Activated T-cell treated with anti-CD3 and anti-CD28 coated beads for 48 hours (primary cell): ENCODE measurements around the gene VSTM4.

Source experiments
- DNase-seq: peaks from one replicate; pipeline ENCODE4 v3.0.0-alpha.2; 2020; ENCODE audit warnings: low read depth

Gene VSTM4

DNA sequence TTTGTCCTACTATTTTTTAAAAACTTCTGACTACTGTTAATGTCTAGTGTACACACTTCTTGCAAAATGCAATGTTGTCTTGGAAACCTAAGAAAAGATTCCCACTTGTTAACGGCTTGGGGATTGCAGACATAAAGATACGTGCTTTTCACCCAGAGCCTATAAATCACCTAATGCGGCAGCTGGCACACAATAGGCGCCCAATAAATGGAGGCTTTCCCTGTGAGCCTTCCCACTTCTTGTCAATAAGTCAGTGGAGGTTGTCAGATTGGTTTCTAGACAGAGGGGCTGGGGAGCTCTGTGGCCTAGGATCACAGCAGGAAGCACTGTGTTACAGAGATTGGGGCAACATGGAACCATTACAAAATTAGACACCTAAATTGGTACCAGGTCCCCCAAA is 74.7 kb downstream of the VSTM4 start:
- no peak for DNase-seq

DNA sequence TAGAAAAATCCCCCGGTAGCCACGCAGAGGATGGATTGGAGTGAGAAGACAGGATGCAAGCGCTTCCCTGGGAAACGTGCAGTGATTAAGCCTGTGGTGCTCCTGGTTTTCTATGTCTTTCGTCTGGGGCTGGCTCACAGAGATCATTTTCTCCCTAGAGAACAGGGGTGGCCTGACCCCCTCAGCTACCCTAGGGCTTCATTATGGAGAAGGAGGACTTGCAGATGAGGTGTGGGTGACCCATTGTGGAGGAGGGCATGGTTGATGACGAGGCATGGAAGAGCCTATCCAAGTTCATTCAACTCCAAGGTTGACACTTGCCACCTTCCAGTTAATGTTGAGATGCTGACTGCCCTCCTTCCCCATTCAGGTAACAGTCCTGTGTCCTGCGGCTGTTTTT is 75.9 kb downstream of the VSTM4 start:
- DNase-seq = no peak

DNA sequence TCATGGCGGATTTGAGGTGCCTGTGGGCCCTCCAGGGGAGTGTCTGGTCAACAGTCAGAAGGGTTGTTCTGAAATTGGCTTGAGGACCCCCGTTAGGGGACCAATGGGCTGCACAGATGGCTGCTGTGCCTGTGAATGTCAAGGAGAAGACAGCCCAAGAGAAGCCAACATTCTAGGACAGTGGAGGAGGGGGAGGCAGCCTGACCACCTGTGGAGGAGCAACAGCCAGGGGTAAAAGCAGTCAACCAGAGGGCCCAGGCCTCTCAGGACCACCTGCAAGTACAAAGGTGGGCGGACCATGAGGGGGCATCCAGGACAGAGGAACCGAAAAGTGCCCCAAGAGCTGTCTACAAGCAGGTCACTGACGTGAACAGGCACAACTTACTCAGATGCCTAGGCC is 76.6 kb downstream of the VSTM4 start:
- no peak for DNase-seq

DNA sequence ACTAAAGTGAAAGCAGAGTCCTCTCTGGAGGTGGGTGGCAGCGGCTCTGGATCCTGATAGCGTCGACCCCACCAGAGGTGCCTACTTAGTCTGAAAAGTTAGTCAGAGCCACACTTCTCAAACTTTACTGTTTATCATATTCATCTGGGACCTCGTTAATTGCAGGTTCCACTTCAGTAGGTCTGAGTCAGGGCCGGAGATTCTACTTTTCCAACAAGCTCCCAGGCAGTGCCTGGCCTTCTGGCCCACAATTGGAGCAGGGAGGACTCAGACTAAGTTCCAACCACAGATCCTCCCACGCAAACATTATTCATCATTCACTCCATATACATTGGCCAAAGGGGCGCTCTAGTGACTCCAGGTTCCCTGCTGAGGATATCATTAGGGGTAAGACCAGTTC is 78.1 kb downstream of the VSTM4 start:
- no peak for DNase-seq

DNA sequence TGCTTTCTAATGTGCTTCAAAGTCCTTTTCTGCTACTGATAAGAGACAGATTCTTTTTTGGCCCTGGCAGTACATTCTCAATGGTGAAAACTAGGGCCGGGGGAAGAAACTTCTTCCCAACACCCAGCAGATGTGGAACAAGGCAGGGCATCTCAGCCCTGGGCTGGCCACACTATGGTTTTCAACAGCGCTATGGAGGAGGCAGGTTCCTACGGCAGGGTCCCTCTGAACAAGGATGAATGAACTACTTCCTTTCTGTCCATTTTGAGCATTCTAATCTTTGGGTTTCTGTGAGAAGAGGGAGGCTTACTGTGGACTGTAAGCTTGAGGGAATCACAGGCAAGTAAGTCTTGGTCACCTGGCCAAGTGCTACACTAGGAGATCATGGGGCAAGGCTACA is 78.7 kb downstream of the VSTM4 start:
- no peak for DNase-seq

DNA sequence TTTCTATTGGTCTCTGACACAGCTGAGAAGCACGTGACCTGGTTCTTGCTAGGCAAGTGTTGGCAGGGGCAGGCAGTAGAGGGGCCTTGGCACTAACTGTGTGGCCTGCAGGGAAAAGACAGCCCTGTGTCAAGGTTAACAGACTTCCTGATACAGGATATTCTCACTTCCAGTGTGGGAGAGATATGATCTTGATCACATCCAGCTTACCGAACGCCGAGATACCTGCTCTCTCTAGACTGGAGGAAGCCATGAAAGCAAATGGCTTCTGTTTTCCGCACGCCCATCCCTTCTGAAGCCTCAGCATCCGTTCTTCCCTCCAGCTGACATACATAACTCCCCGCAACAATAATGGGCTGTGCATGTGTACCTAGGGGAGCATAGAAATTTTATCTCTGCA is 79.4 kb downstream of the VSTM4 start:
- DNase-seq = no peak

DNA sequence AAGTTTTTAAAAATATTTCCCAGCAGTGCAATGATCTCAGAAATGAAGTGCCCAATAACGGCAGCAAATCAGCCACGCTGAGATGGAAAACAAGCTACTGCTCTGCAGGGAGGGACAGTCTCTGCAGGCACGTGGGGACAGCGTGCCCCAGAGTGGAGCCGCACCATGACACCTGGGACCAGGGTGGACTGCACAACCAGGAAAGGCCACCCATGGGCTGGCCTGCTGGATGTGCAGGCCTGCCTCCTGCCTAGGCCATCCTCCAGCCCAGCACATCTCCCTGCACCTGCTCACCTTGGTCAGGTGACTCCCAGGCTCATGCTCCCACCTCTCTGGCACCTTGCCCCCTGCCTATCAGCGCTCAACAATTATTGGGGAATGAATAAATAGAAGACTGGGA is 80.4 kb downstream of the VSTM4 start:
- no peak for DNase-seq

DNA sequence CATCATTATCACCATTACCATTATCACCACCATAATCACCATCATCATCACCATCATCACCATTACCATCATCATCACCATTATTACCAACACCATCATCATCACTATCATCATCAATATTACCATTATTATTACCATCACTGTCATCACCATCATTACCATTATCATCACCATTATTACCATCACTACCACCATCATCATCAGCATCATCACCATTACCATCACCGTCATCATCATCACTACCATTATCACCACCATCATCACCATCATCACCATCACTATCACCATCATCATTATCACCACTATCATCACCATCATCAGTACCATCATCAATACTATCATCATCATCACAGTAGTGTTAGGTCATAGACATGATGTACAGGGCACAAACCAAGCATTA is 81.4 kb downstream of the VSTM4 start:
- no peak for DNase-seq

DNA sequence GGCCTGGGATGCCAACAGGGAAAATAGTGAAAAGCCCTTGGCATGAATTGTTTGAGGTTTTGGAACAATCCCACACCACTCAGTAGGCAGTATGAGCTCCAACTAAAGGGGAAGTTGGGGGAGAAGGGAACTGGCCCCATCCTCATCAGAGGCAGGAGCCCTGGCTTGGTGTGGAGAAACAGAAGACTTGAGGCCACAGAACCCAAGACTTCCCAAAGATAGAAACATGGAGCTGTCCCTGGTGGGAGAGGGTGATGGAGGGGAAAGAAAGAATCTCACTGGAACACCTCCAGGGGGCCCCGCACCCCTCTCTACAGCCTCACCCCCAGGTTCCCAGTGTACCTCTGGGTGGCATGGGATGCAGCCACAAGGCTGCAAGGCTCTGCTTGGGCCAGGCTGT is 85.7 kb downstream of the VSTM4 start:
- DNase-seq = no peak

DNA sequence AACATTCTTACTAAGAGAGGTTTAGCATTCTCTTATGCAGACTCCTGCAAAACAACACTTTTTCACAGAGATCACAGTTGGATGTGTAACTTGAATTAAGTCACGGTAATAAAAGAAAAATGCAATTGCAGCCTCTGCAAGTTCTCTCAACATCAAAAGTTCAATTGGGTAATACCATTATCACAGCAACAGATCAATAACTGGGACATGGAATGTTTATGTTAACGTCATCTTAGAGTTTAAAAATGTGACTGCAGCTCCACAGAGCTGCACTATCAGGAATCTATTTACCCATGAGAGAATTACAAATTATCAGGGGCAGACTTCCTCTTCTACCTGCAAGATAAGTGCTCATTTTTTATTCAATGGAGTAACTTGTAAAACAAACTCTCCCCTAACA is 86.7 kb downstream of the VSTM4 start:
- DNase-seq = no peak

DNA sequence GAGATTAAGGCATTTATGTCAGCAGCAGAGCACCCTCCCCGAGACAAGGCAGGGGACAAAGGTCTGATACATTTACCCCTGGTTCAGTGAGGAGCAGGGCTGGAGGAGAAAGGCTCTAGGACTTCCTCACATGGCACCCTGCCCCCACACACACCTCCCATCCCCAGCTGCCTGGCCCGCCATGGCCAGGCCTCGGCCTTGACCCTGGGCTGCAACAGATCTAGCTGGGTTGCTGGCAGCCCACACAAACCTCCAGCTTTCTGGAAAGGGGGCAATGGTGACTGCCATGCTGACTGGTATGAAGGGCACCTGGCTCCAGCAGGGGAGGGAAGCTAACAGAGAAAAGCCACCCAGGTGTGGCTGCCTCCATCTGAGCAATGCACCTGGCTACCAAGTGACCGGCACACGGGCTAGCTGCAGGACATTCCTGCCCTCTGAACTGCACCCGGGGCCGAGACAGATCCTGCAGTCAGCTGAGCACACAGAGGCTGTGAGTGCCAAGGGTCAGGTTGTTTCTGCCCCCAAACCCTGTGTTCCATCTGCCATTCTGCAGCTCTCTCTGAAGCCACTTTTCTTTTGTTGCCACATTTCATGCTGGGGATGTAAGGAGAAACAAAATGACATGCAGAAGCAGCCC is 89.9 kb downstream of the VSTM4 start:
- no peak for DNase-seq

DNA sequence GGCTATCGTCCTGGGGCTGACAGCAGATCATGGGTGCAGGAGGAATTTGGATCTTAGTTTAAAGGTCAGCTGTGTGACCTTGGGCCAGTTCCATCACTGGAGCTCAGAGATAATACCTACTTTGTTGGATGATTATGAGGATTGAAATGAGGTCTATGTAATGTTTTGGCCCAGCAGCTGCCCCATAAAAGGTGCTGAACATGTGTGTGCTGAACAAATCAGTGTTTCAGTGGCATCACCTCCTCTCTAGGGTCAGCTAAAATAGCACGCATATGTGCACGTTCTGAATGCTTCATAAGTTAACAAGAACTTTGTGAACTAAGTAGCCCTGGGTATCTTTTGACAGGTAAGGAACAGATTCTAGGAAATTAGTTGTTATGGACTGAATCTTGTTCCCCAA is 90.8 kb downstream of the VSTM4 start:
- DNase-seq = no peak

DNA sequence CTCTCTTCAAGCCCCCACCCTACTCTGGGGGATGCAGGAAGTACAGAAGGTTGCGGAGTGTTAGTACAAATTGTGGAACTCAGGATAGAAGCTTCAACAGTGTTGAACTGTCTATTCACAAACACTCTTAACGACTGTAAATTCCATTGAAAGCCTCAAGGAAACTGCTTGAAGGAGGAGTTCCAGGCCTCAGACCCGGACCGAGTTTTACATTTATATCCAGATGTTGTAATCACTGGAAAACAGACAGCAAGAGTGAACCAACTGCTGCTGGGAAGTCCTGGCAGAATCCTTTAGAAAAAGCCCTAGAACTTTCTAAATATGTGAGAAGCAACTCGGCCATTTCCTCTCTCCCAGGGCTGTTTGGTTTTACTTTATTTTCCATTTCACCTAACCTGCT is 91.6 kb downstream of the VSTM4 start:
- DNase-seq = no peak

DNA sequence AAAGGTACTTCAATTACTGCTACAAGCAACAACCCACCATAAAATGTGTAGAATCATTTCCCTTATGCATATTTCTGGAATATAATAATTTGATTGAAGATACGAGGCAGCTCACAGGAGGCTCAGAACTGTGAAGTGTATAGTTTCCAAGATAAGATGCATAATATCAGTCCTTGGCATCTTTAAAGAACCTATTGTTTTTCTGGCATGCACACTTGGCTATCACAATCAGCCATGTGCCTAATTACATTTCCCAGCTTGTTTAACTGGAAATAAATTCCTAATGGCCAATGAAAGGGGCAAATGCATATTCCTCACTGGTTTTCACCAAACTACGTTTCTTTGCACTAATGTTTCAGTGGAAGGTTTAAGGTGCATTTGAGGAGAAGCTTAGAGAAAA is 92.3 kb downstream of the VSTM4 start:
- DNase-seq = no peak

DNA sequence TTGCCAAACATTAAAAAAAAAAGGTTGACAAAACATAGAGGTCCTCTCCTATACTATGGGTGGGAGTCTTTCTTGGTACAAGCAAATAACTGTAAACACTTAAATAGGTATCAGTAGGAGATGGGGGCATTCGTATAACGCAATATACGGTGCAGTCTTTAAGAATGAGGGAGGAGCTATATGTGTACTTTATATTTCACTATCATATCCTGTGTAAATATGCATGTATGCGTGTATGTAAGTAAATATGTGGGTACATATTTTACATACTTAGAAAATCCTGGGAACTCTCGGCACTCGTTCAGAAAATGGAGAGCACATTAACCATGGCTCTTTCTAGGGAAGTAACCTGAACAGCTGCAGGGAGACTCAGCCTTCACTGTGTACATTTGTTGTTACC is 93.6 kb downstream of the VSTM4 start:
- DNase-seq = no peak

DNA sequence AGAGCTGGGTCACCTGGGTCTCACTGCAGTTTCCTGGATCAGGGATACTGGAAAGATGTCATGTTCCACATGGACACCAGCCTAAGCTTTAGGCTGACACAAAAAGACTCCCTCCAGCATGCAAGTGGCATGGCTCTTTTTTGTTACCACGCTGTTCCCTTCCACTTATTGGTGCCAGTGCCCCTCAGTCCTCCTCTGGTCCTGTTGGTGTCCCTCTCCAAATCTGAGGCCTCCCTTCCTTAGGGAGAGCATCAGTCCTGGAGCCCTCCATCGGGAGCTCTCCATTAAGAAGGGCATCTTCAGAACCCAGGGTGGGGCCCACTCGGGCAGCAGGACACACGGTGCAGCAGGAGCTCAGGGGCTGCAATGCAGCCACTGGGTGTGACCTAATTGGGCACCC is 99.6 kb downstream of the VSTM4 start:
- DNase-seq = no peak

DNA sequence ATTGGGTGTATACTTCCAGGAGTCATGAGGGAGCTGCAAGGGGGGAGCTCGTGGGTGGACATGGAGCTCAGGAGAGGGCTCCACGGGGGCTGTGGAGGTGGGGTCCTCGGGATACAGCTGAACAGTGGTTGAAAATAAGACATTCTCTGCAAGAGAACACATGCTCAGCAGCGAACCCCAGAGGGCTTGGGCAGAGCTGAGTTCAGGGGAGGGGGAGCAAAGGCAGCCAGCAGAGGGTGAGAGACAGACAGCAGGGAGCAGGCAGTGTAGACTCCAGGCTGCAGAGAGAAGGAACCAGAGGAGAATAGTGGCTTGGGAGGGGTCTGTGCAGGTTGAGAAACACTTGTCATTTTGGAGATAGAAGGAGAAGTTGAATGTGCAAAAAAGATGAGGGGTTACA is 102.7 kb downstream of the VSTM4 start:
- DNase-seq = no peak

DNA sequence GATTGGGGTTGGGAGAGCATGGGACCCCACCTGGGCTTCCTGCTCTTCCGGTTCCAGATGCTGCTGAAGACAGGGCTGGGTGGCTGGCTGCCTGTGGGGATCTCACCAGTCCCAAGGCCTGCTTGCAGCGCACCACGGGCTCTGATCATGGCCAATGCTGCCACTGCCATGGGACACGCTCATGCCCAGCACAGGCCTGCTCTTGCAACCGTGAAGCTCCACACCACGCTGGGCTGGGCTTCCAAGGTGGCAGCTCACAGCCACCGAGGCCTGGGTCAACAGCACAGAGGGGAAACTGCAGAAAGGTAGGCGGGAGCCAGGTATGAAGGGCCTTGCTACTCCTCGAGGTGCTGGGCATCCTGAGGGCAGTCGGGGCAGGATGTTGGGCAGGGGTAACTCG is 103.6 kb downstream of the VSTM4 start:
- no peak for DNase-seq

DNA sequence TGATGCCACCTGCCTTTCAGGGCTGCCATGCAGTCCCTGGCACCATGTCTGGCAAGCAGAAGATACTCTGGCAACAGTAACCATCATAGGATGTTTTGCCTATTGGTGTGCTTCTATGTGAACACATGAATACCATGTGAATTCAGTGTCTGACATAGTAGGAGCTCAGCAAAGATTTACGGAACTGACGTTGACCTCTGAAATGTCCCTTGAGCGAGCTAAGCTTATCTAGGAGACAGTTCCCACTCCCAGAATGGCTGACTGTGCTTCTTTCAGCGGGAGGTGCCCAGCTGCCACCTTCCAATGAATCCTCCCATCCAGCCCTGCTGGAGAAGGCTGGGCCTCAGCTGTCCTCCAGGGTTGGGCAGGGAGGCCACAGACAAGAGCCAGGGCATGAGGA is 104.5 kb downstream of the VSTM4 start:
- no peak for DNase-seq

DNA sequence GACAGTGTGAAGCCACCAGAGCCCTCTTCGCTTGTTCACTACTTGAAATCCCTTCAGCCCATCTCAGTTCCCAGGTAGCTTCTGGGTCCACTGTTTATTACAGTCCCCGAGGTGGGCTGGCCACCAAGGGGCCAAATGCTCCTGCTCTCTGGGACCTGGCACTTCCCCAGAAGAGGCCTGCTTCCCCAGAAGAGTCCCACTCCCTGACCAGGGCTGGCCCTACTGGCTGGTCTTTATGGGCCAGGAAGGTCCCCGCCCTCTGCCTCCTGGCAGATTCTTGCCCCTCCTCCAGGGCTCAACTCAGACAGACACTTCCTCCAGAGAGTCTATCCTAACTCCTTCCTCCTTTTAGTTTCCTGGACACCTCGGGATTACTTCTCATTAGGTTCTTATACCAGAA is 105.0 kb downstream of the VSTM4 start:
- no peak for DNase-seq

DNA sequence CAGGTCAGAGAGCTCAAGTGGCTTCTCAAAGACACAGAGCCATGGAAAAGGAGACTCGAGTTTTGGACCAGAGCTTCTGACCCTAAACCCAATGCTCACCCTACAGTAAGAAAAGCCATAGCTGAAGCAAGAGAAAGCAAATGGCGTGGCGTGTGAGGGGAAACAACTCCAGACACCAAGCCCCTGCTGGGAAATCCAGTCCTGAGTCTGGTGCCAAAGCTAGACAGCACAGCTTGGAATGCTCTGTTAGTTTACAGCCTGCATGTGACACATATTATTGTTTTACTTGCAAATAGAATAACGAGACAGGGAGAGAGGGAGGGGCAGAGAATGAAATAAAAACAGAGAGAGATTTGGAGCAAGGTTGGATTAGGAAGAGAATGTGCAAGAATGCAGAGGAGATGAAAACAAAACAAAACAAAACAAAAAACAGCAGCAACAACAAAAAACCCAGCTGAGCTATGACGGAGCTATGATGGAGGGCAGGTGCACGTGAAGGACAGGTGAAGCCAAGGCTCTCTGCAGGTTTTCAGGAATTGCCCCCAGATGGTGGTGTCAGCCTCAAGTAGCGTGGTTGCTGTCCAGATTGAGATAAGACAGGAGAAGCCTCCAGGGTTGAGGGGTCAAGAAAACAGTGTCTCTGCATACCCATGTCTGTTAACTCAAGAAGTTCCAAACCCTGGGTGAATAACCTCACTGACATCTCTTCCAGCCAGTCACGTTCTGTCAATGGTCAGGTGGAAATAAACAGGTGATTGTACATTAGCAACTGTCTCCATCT is 105.9 kb downstream of the VSTM4 start:
- no peak for DNase-seq

DNA sequence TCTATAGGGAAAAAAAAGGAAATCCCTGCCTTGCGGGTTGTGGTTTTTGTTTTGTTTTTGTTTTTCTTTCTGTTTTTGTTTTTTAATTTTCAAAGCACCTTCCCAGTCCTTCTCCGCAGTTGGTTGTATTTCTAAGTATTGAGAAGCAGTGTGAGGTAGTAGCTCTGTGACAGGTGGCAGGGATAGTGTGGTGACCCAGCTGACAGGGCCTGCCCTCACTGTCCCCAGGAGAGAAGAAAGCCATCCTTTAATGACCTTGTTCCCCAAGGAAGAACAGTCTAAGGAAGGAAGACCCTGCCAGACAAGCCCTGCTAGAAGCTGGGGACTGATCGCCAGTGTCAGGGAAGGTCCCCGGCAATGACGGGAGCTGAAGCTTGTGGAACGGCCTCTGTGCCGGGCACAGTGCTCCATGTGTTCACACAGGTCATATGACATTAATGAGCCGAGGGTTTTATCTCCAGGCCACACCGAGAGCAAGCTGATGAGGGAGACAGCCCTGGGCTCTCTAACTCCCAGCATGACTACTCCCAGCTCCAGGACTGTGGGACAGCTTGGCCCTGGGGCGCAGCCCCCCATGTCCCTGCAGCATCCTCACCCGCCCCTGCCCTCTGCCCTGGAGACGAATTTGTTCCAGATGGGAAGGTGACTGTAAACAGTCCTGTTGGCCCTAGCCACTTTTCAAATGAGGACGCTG is 106.7 kb downstream of the VSTM4 start:
- DNase-seq = no peak

DNA sequence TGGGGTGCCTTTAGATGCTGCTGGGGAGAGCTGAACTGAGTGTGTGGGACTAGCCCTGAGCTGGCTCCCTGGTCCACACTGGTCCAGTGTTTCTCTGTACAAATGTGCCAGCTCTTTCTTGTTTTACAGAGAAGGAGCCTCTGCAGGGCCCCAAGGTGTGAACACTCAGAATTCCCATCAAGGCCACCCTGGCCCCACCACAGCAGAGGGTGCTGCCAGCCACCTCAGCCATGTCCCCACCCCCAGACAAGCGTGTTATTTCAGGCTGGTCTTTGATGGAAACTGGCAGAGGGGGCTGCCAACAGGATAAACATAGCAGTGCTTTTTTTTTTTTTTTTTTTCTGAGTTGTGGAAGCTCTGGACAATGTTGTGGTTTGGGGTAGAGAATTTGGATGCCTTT is 107.2 kb downstream of the VSTM4 start:
- DNase-seq = no peak

DNA sequence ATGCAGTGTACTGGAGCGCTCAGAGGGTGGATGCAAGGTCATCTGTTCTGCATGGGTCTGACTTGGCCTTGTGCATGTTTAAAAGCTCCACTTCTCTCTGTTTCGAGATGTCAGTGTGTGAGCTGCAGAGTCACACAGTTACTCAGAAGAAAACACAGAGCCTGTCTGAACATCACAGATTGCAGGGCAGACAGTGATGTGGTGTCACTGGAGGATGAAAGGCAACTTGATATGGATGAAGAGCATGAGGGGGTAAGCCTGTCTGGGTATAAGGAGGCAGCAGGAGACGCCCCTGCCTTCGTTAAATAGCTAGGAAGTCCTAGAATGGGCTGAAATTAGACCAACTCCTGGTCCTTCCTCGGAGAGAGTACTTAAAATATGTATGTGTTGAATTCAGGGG is 108.2 kb downstream of the VSTM4 start:
- DNase-seq = no peak
